Hematopoietic multipotent progenitor cell treated with erythropoietin and hydrocortisone succinate and interleukin-3 and kit ligand, for 17 days (in vitro differentiated cells): ENCODE measurements around the gene LUZP1.

Experiments used
- DNase-seq: peaks from one replicate; pipeline ENCODE4 v3.0.0-alpha.2; 2015; ENCODE audit warnings: low spot score

LUZP1 gene

GRCh38 chr1:23116921-23117699 is 51.5 kb downstream of the LUZP1 start:
- no peak for DNase-seq

- no peak for DNase-seq
Measured at GRCh38 chr1:23116216-23116836, 52.3 kb downstream of the LUZP1 start.

GRCh38 chr1:23114424-23115079 is 54.1 kb downstream of the LUZP1 start:
- DNase-seq, result no peak

- no peak for DNase-seq
Measured at GRCh38 chr1:23111600-23112535, 56.8 kb downstream of the LUZP1 start.

- no peak for DNase-seq
Measured at GRCh38 chr1:23110391-23110790, 58.3 kb downstream of the LUZP1 start.

- no peak for DNase-seq
Measured at GRCh38 chr1:23108918-23109533, 59.6 kb downstream of the LUZP1 start.

GRCh38 chr1:23103001-23103889 is 65.4 kb downstream of the LUZP1 start:
- no peak for DNase-seq

GRCh38 chr1:23102289-23102688 is 66.4 kb downstream of the LUZP1 start:
- DNase-seq, result no peak

GRCh38 chr1:23101887-23102286 is 66.8 kb downstream of the LUZP1 start:
- DNase-seq, result no peak

- DNase-seq, result no peak
Measured at GRCh38 chr1:23101101-23101827, 67.4 kb downstream of the LUZP1 start.

GRCh38 chr1:23100074-23100748 is 68.4 kb downstream of the LUZP1 start:
- DNase-seq, result no peak

- DNase-seq, result no peak
Measured at GRCh38 chr1:23099171-23099536, 69.5 kb downstream of the LUZP1 start.

GRCh38 chr1:23098463-23099170 is 70.0 kb downstream of the LUZP1 start:
- peak; percentile 83 for DNase-seq

- DNase-seq, result no peak
Measured at GRCh38 chr1:23097316-23097715, 71.3 kb downstream of the LUZP1 start.

- DNase-seq, result no peak
Measured at GRCh38 chr1:23092447-23092846, 76.2 kb downstream of the LUZP1 start.

GRCh38 chr1:23091545-23091944 is 77.1 kb downstream of the LUZP1 start:
- no peak for DNase-seq

- no peak for DNase-seq
Measured at GRCh38 chr1:23090056-23090455, 78.6 kb downstream of the LUZP1 start.

- no peak for DNase-seq
Measured at GRCh38 chr1:23088027-23088426, 80.6 kb downstream of the LUZP1 start.

GRCh38 chr1:23085696-23086095 is 83.0 kb downstream of the LUZP1 start:
- no peak for DNase-seq
